Motor neuron (in vitro differentiated cells): ENCODE results near the gene EXOC8. TPM values are rescaled to one million over a fixed set of nuclear protein-coding genes. Genes with fewer than 3 reads are reported as not detected.

Source experiments
- ATAC-seq, 8 experiments: fragments of 200-7000 bp; cut with Tn5 transposase; replicated peaks in 6 of 8; 2 replicates each; pipeline ENCODE4 v1.8.0; 2021; ENCODE audit warnings: mild to moderate bottlenecking in 8 of 8, moderate library complexity in 8 of 8
- H3K27ac ChIP-seq, 2 donors: fragments of 250-450 bp; sonication (Bioruptor Pico); 2 replicates each; pipeline ENCODE4 v1.9.0; 2021; ENCODE audit warnings: antibody characterized with exemption in 2 of 2, mild to moderate bottlenecking in 2 of 2, moderate library complexity in 1 of 2
- H3K4me1 ChIP-seq, 2 donors: fragments of 250-450 bp; sonication (Bioruptor Pico); replicated peaks in 1 of 2; 2 replicates each; pipeline ENCODE4 v1.6.1; 2021; ENCODE audit warnings: antibody characterized with exemption in 2 of 2, mild to moderate bottlenecking in 2 of 2, moderate library complexity in 1 of 2
- H3K4me3 ChIP-seq, 5 donors: fragments of 250-450 bp; sonication (Bioruptor Pico); 2 replicates each; pipeline ENCODE4 v1.9.0; 2021; ENCODE audit warnings: antibody characterized with exemption in 5 of 5, mild to moderate bottlenecking in 5 of 5, moderate library complexity in 4 of 5
- WGBS, 10 experiments: fragments of 450-650 bp; shearing (Covaris generic); methylation state at CpG; one replicate each; pipeline ENCODE4 v1.0.0; 2022; 5-methylcytosine and 5-hydroxymethylcytosine counted together
- in situ Hi-C, 9 experiments: fragments of 400-800 bp; cut with MboI; loops; one replicate each; pipeline ENCODE4 v1.15.0; 2021; ENCODE audit warnings: low sequenced_read_pairs in 9 of 9, low pct_unique_long_range_greater_than_20kb in 2 of 9; ENCODE audit not compliant: unreplicated experiment in 9 of 9
- total RNA-seq, 8 experiments: library from RNA; unstranded; fragments of 300-600 nt; gene quantifications; 2 replicates each; pipeline versions ENCODE4 v1.2.3 to v1.2.4, GENCODE V29; 2022

The EXOC8 gene
- total RNA-seq, 8 experiments from 2014 or later = 13.4 to 19.8 (median 15.7) TPM

- in situ Hi-C loops = no loop called here
- Histone ChIP-seq H3K4me3 (no peak overlapping the region), H3K4me1 (no peaks in the 10 kb centered on the region), H3K27ac (no peak overlapping the region)
- 28 to 90% (median 82%) methylated on average over 1 to 7 of the region's 7 CpGs; no CpG with 5 or more reads in 3 of the 10 experiments for WGBS, 10 experiments
- no peak for ATAC-seq
Measured at GRCh38 chr1:231322880-231323530, 14.6 kb downstream of the EXOC8 start.

GRCh38 chr1:231319080-231319479 lies 18.6 kb downstream of the EXOC8 start:
- no peak overlapping the region for H3K4me3 ChIP-seq
- H3K4me1 ChIP-seq = no peaks in the 10 kb centered on the region
- 25 to 100% (median 80%) methylated on average over 1 to 9 of the region's 9 CpGs; no CpG with 5 or more reads in 1 of the 10 experiments for WGBS, 10 experiments
- ATAC-seq = no peak
- in situ Hi-C loops = no loop called here
- H3K27ac ChIP-seq = no peak overlapping the region

DNA sequence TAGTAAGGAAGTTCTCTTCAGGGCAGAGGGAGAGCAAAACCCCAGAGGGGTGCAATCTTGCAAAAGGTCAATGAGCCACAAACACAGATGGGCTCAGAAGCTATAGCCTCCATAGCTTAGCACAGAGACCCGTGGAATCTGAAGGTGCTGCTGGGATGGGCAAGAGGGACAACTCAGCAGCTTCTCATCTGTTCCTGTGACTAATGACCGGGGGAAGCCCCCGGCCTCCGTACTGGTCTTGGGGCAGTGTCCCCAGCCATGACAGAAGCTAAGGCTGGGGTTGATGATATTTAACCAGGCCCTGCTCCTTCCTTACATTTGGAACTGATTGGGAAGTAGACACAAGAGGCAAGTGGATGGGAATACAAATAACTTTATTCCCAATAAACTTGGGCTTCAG lies 19.1 kb downstream of the EXOC8 start:
- no peak overlapping the region for H3K27ac ChIP-seq
- WGBS, 10 experiments = 60 to 90% (median 80%) methylated on average over 1 to 4 of the region's 4 CpGs; no CpG with 5 or more reads in 4 of the 10 experiments
- H3K4me1 ChIP-seq = no peaks in the 10 kb centered on the region
- in situ Hi-C loops = no loop called here
- H3K4me3 ChIP-seq = no peak overlapping the region
- ATAC-seq = no peak

- no peak overlapping the region for H3K4me3 ChIP-seq
- WGBS, 10 experiments = 61 to 98% (median 89%) methylated on average over 4 to 15 of the region's 15 CpGs; no CpG with 5 or more reads in 1 of the 10 experiments
- no peak overlapping the region for H3K27ac ChIP-seq
- no peak for ATAC-seq
- H3K4me1 ChIP-seq = no peaks in the 10 kb centered on the region
- in situ Hi-C loops = no loop called here
Measured at GRCh38 chr1:231318015-231318355, 19.7 kb downstream of the EXOC8 start.

DNA sequence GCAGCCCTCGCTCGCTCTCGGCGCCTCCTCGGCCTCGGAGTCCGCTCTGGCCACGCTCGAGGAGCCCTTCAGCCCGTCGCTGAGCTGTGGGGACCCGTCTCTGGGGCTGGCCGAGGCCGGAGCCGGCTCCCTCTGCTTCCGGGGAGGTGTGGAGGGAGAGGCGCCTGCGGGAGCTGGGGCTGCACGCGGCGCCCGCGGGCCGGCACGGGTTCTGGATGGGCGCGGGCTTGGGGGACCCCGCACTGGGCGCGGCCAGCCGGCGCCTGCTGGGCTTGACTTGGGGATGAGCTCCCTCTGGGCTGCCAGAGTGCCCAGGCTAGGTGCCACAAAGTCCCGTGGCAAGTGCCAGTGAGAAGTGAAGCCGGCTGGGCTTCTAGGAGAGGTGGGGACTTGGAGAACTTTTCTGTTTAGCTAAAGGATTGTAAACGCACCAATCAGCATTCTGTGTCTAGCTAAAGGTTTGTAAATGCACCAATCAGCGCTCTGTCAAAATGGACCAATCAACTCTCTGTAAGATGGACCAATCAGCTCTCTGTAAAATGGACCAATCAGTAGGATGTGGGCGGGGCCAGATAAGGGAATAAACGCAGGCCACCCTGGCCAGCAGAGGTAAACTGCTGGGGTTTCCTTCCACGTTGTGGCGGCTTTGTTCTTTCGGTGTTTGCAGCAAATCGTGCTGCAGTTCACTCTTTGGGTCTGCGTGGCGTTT lies 20.2 kb downstream of the EXOC8 start:
- H3K4me3 ChIP-seq = no peak overlapping the region
- in situ Hi-C loops = no loop called here
- 60 to 98% (median 87%) methylated on average over 1 to 33 of the region's 44 CpGs; no CpG with 5 or more reads in 2 of the 10 experiments for WGBS, 10 experiments
- ATAC-seq = no peak
- no peak overlapping the region for H3K27ac ChIP-seq
- H3K4me1 ChIP-seq = no peaks in the 10 kb centered on the region

DNA sequence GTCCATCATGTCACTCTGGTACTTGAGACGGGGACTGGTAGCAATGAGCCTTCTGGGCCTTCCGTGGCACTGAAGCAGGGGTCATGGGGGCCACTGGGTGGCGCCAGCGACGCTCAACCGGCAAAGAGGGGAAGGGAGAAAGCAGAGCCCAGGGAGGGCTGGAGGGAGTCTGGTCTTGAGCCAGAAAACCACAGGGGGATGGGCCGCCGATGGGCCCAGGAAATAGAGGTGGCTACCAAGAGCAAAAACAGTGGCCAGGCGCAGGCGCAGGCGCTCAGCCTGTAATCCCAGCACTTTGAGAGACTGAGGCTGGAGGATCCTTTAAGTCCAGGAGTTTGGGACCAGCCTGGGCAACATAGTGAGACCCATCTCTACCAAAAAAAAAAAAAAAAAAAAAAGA lies 21.8 kb downstream of the EXOC8 start:
- Histone ChIP-seq H3K27ac (no peak overlapping the region), H3K4me3 (no peak overlapping the region), H3K4me1 (no peaks in the 10 kb centered on the region)
- in situ Hi-C loops = no loop called here
- ATAC-seq = peak in 3 of 8 experiments; percentile 82 to 97 (median 85)
- WGBS, 10 experiments = 33 to 80% (median 59%) methylated on average over 3 to 11 of the region's 11 CpGs; no CpG with 5 or more reads in 4 of the 10 experiments

DNA sequence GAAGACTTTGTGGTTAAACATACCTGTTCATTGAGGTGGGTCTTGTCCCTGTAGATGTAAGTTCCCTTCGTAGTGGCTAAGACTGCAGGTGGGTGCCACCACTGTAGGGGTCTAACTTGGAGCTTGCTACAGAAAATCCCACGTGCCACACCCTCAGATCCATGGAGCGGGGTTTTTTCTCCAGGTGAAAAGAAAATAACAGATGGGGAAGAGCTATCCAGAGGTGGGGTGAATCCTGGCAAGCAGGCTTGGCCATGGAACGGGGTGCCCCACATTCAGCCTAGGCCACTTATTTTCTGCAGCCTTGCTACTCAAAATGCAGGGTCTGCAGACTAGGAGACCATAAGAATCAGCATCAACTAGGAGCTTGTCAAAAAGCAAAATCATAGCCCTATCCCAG lies 24.0 kb downstream of the EXOC8 start:
- 20 to 77% (median 59%) methylated on average over 1 to 4 of the region's 4 CpGs; no CpG with 5 or more reads in 4 of the 10 experiments for WGBS, 10 experiments
- Histone ChIP-seq H3K4me1 (no peaks in the 10 kb centered on the region), H3K27ac (no peak overlapping the region), H3K4me3 (no peak overlapping the region)
- in situ Hi-C loops = no loop called here
- no peak for ATAC-seq

- WGBS, 10 experiments = 65 to 100% (median 90%) methylated on average over 1 to 5 of the region's 5 CpGs; no CpG with 5 or more reads in 3 of the 10 experiments
- H3K4me1 ChIP-seq = no peaks in the 10 kb centered on the region
- no peak overlapping the region for H3K27ac ChIP-seq
- ATAC-seq = no peak
- in situ Hi-C loops = no loop called here
- no peak overlapping the region for H3K4me3 ChIP-seq
Measured at GRCh38 chr1:231312432-231312788, 25.2 kb downstream of the EXOC8 start.

- in situ Hi-C loops = no loop called here
- Histone ChIP-seq H3K4me1 (no peaks in the 10 kb centered on the region), H3K27ac (no peak overlapping the region), H3K4me3 (no peak overlapping the region)
- 30 to 83% (median 69%) methylated on average over 1 to 7 of the region's 8 CpGs; no CpG with 5 or more reads in 3 of the 10 experiments for WGBS, 10 experiments
- ATAC-seq = peak in 3 of 8 experiments; percentile 35 to 59 (median 58)
Measured at GRCh38 chr1:231311720-231312431, 25.8 kb downstream of the EXOC8 start.

- H3K4me3 ChIP-seq = no peak overlapping the region
- no peak overlapping the region for H3K27ac ChIP-seq
- ATAC-seq = no peak
- no peaks in the 10 kb centered on the region for H3K4me1 ChIP-seq
- WGBS, 10 experiments = 67 to 100% (median 87%) methylated on average over 1 to 5 of the region's 10 CpGs; no CpG with 5 or more reads in 3 of the 10 experiments
- in situ Hi-C loops = no loop called here
Measured at GRCh38 chr1:231310391-231310934, 27.2 kb downstream of the EXOC8 start.

GRCh38 chr1:231301990-231302389 lies 35.7 kb downstream of the EXOC8 start:
- Histone ChIP-seq H3K4me3 (no peak overlapping the region), H3K4me1 (no peaks in the 10 kb centered on the region), H3K27ac (no peak overlapping the region)
- WGBS, 10 experiments = 0 to 86% (median 78%) methylated on average over 1 to 3 of the region's 3 CpGs; no CpG with 5 or more reads in 1 of the 10 experiments
- no peak for ATAC-seq
- in situ Hi-C loops = no loop called here

DNA sequence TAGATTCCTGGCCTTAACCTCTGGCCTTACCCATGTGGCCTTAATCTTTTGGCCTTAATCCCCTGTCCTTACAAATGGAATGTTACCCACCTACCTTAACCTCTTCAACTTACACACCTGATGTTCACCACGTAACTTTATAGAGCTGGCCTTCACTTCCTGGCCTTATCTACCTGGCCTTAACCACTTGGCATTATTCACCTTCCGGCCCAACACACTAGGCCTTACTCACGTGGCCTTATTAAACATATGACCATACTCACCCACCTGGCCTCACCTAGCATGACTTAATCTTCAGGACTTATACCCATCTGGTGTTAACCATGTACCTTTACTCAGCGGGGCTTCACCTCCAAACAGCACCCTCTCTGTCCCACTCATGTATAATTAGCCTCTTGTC lies 41.7 kb downstream of the EXOC8 start:
- in situ Hi-C loops = no loop called here
- no peak for ATAC-seq
- Histone ChIP-seq H3K4me1 (no peaks in the 10 kb centered on the region), H3K4me3 (no peak overlapping the region), H3K27ac (no peak overlapping the region)
- WGBS, 10 experiments = 60 to 91% (median 78%) methylated on average over 1 to 4 of the region's 4 CpGs; no CpG with 5 or more reads in 2 of the 10 experiments

GRCh38 chr1:231286603-231287002 lies 51.0 kb downstream of the EXOC8 start:
- H3K4me1 ChIP-seq = no peaks in the 10 kb centered on the region
- WGBS, 10 experiments = 60 to 100% (median 88%) methylated on average over 1 to 6 of the region's 6 CpGs; no CpG with 5 or more reads in 1 of the 10 experiments
- no peak for ATAC-seq
- H3K27ac ChIP-seq = no peak overlapping the region
- in situ Hi-C loops = no loop called here
- H3K4me3 ChIP-seq = no peak overlapping the region
